SK-N-SH treated with all-trans-retinoic acid at 6 μM for 48 hours (cell line): ENCODE data around the gene CLEC11A.

ENCODE experiments used
- ATAC-seq: fragments of 200-7000 bp; cut with Tn5 transposase; 3 replicates; pipeline ENCODE4 v1.9.1; 2020; ENCODE audit warnings: mild to moderate bottlenecking, moderate library complexity
- ARNTL ChIP-seq: fragments of 450-650 bp; formaldehyde crosslinking; IDR thresholded peaks from 2 replicates; pipeline ENCODE4 v1.5.0; 2020; ENCODE audit warnings: low read depth, mild to moderate bottlenecking, moderate library complexity, borderline replicate concordance
- BACH2 ChIP-seq: fragments of 250-450 bp; sonication (Bioruptor Pico); IDR thresholded peaks from 2 replicates; pipeline ENCODE4 v1.9.0; 2021; ENCODE audit warnings: mild to moderate bottlenecking, borderline replicate concordance
- CREB5 ChIP-seq: fragments of 250-450 bp; sonication (Bioruptor Pico); IDR thresholded peaks from 2 replicates; pipeline ENCODE4 v1.5.1; 2020; ENCODE audit warnings: low read depth, mild to moderate bottlenecking, moderate library complexity
- CSDC2 ChIP-seq: fragments of 250-450 bp; sonication (Bioruptor Pico); IDR thresholded peaks from 2 replicates; pipeline ENCODE4 v1.5.0; 2020; ENCODE audit warnings: mild to moderate bottlenecking, moderate library complexity
- CSRNP3 ChIP-seq: fragments of 250-450 bp; sonication (Bioruptor Pico); IDR thresholded peaks from 2 replicates; pipeline ENCODE4 v1.5.1; 2021; ENCODE audit warnings: mild to moderate bottlenecking, moderate library complexity
- ESRRG ChIP-seq: fragments of 250-450 bp; sonication (Bioruptor Pico); IDR thresholded peaks from 2 replicates; pipeline ENCODE4 v1.6.1; 2021; ENCODE audit warnings: mild to moderate bottlenecking
- GLIS3 ChIP-seq: fragments of 250-450 bp; sonication (Bioruptor Pico); IDR thresholded peaks from 2 replicates; pipeline ENCODE4 v1.5.0; 2020; ENCODE audit warnings: mild to moderate bottlenecking, moderate library complexity
- ISL1 ChIP-seq: fragments of 250-450 bp; sonication (Bioruptor Pico); IDR thresholded peaks from 2 replicates; pipeline ENCODE4 v2.1.2; 2022; ENCODE audit warnings: mild to moderate bottlenecking, moderate library complexity
- OSR1 ChIP-seq: fragments of 250-450 bp; sonication (Bioruptor Pico); IDR thresholded peaks from 2 replicates; pipeline ENCODE4 v1.8.0; 2022; ENCODE audit warnings: moderate library complexity, mild to moderate bottlenecking, inconsistent platforms
- RARB ChIP-seq: fragments of 250-450 bp; sonication (Bioruptor Pico); IDR thresholded peaks from 2 replicates; pipeline ENCODE4 v1.8.0; 2021; ENCODE audit warnings: mild to moderate bottlenecking, moderate library complexity
- SNAI2 ChIP-seq: fragments of 250-450 bp; sonication (Bioruptor Pico); IDR thresholded peaks from 2 replicates; pipeline ENCODE4 v1.5.0; 2020; ENCODE audit warnings: mild to moderate bottlenecking, moderate library complexity
- TCF4 ChIP-seq: fragments of 250-450 bp; sonication (Bioruptor Pico); IDR thresholded peaks from 2 replicates; pipeline ENCODE4 v1.8.0; 2021; ENCODE audit warnings: mild to moderate bottlenecking, moderate library complexity, borderline replicate concordance
- TOX ChIP-seq: fragments of 250-450 bp; sonication (Bioruptor Pico); IDR thresholded peaks from 2 replicates; pipeline ENCODE4 v1.8.0; 2021; ENCODE audit warnings: mild to moderate bottlenecking, moderate library complexity, borderline replicate concordance
- ZC3H10 ChIP-seq: fragments of 250-450 bp; sonication (Bioruptor Pico); IDR thresholded peaks from 2 replicates; pipeline ENCODE4 v1.5.1; 2021; ENCODE audit warnings: mild to moderate bottlenecking, moderate library complexity
- ZFP30 ChIP-seq: fragments of 450-650 bp; formaldehyde crosslinking; IDR thresholded peaks from 2 replicates; pipeline ENCODE4 v1.5.0; 2022; ENCODE audit warnings: mild to moderate bottlenecking, moderate library complexity
- ZNF70 ChIP-seq: fragments of 450-650 bp; formaldehyde crosslinking; IDR thresholded peaks from 2 replicates; pipeline ENCODE4 v1.5.0; 2020; ENCODE audit warnings: mild to moderate bottlenecking, moderate library complexity
- TF ChIP-seq, protein P1 (sequence below): fragments of 250-450 bp; sonication (Bioruptor Pico); IDR thresholded peaks from 2 replicates; pipeline ENCODE4 v1.5.0; 2020; ENCODE audit warnings: mild to moderate bottlenecking, moderate library complexity
- TF ChIP-seq, protein P2 (sequence below): fragments of 250-450 bp; sonication (Bioruptor Pico); IDR thresholded peaks from 2 replicates; pipeline ENCODE4 v1.8.0; 2021; ENCODE audit warnings: low read depth, mild to moderate bottlenecking, moderate library complexity, borderline replicate concordance
- TF ChIP-seq, protein P3 (sequence below): fragments of 250-450 bp; sonication (Bioruptor Pico); IDR thresholded peaks from 2 replicates; pipeline ENCODE4 v1.8.0; 2020; ENCODE audit warnings: mild to moderate bottlenecking, moderate library complexity, borderline replicate concordance

The CLEC11A gene

DNA sequence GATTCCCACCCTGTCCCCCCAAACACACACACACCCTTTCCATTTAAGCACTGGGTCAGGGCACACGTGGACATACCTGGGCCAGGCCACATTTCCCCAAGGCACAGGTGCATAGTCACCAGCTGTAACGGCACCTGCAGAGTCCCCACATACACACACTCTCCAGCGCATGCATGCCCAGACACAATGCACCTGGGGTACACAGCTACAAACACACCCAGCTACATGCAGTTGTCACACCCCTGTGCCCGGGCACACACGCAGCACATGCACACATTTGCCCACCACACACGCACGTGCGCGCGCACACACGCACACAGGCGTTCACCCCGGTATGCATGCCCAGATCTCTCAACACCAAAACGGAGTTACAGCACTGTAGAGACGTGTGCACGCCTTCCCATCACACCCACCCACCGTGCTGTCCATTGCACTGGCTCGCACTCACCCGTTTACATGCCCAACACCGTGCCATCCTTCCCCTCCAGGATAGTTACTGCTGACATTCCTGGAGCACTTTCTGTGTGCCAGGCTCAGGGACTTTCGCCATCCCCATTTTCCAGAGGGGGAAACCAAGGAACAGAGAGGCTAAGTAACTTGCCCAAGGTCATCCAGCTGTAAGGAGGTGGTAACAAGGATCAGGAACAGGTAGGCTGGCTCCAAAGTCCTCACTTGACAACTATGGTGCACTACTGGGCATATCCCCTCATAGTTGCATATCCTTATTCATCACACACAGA lies 2.8 kb upstream of the CLEC11A start:
- TF ChIP-seq, protein P1, sequence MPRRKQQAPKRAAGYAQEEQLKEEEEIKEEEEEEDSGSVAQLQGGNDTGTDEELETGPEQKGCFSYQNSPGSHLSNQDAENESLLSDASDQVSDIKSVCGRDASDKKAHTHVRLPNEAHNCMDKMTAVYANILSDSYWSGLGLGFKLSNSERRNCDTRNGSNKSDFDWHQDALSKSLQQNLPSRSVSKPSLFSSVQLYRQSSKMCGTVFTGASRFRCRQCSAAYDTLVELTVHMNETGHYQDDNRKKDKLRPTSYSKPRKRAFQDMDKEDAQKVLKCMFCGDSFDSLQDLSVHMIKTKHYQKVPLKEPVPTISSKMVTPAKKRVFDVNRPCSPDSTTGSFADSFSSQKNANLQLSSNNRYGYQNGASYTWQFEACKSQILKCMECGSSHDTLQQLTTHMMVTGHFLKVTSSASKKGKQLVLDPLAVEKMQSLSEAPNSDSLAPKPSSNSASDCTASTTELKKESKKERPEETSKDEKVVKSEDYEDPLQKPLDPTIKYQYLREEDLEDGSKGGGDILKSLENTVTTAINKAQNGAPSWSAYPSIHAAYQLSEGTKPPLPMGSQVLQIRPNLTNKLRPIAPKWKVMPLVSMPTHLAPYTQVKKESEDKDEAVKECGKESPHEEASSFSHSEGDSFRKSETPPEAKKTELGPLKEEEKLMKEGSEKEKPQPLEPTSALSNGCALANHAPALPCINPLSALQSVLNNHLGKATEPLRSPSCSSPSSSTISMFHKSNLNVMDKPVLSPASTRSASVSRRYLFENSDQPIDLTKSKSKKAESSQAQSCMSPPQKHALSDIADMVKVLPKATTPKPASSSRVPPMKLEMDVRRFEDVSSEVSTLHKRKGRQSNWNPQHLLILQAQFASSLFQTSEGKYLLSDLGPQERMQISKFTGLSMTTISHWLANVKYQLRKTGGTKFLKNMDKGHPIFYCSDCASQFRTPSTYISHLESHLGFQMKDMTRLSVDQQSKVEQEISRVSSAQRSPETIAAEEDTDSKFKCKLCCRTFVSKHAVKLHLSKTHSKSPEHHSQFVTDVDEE: no peak
- TF ChIP-seq, protein P2, sequence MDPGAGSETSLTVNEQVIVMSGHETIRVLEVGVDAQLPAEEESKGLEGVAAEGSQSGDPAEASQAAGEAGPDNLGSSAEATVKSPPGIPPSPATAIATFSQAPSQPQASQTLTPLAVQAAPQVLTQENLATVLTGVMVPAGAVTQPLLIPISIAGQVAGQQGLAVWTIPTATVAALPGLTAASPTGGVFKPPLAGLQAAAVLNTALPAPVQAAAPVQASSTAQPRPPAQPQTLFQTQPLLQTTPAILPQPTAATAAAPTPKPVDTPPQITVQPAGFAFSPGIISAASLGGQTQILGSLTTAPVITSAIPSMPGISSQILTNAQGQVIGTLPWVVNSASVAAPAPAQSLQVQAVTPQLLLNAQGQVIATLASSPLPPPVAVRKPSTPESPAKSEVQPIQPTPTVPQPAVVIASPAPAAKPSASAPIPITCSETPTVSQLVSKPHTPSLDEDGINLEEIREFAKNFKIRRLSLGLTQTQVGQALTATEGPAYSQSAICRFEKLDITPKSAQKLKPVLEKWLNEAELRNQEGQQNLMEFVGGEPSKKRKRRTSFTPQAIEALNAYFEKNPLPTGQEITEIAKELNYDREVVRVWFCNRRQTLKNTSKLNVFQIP (CRISPR knock-in tag): no peak
- TF ChIP-seq CREB5 (CRISPR knock-in tag): no peak
- TF ChIP-seq RARB (CRISPR knock-in tag): no peak
- TF ChIP-seq, protein P3, sequence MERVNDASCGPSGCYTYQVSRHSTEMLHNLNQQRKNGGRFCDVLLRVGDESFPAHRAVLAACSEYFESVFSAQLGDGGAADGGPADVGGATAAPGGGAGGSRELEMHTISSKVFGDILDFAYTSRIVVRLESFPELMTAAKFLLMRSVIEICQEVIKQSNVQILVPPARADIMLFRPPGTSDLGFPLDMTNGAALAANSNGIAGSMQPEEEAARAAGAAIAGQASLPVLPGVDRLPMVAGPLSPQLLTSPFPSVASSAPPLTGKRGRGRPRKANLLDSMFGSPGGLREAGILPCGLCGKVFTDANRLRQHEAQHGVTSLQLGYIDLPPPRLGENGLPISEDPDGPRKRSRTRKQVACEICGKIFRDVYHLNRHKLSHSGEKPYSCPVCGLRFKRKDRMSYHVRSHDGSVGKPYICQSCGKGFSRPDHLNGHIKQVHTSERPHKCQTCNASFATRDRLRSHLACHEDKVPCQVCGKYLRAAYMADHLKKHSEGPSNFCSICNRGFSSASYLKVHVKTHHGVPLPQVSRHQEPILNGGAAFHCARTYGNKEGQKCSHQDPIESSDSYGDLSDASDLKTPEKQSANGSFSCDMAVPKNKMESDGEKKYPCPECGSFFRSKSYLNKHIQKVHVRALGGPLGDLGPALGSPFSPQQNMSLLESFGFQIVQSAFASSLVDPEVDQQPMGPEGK (CRISPR knock-in tag): no peak
- no peak for TF ChIP-seq CSDC2 (CRISPR knock-in tag)
- TF ChIP-seq ISL1 (CRISPR knock-in tag): no peak
- TF ChIP-seq ESRRG (CRISPR knock-in tag): no peak
- TF ChIP-seq ZC3H10 (CRISPR knock-in tag): no peak
- TF ChIP-seq SNAI2 (CRISPR knock-in tag): no peak
- TF ChIP-seq ZFP30: no peak
- TF ChIP-seq, all 23 proteins: peak for 0
- ATAC-seq: no peak

DNA sequence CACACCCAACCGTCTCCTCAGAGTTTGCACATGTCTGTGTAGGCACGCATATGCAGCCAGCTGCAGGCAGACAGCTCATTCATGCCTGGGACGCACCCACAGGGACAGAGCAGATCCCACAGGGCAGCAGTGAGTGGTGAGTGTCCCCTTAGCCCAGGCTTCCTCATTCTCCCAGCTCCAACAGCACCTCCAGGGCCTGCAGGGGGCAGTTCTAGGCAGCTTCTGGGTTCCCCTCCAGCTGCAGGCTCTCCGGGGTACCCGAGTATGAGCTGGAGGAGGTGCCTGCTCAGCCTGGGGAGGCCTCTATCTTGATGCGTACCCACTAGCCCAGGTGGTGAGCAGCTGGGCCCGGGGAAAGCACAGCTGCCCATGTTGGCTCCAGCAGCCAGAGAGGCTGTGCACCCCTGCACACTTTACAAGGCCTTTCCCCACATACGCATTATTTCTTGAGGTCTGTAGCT lies 2.2 kb upstream of the CLEC11A start:
- ATAC-seq: no peak
- TF ChIP-seq TOX (no peak), ARNTL (CRISPR knock-in tag) (no peak), GLIS3 (no peak), CSRNP3 (CRISPR knock-in tag) (no peak), ZNF70 (no peak), BACH2 (no peak), CSDC2 (CRISPR knock-in tag) (no peak), OSR1 (CRISPR knock-in tag) (no peak), TCF4 (CRISPR knock-in tag) (no peak), SNAI2 (CRISPR knock-in tag) (no peak)
- TF ChIP-seq, protein P1: no peak
